ENCODE data around the gene BFAR.
"Not testable (repeated sequence)": the region's sequence is repeated elsewhere in the genome, so short reads cannot be mapped to it uniquely, and the experiment has no call there.

The BFAR gene

GRCh38 chr16:14632693-14633569 lies at the start of gene BFAR:
TSS of gene BFAR (plus strand) at chr16:14632951. CDS start at chr16:14644347, 11,396 bp downstream.
- DNase-seq = peak; percentile 96

GRCh38 chr16:14585287-14585686 lies 47.5 kb upstream of the BFAR start:
- DNase-seq = no peak

- DNase-seq = no peak
Observed at GRCh38 chr16:14586637-14587305, 46.0 kb upstream of the BFAR start.

GRCh38 chr16:14600164-14600563 lies 32.6 kb upstream of the BFAR start:
- peak; percentile 1 for DNase-seq

GRCh38 chr16:14602443-14602963 lies 30.2 kb upstream of the BFAR start:
- DNase-seq = no peak

- DNase-seq = no peak
Observed at GRCh38 chr16:14606102-14606501, 26.6 kb upstream of the BFAR start.

- no peak for DNase-seq
Observed at GRCh38 chr16:14608111-14608566, 24.6 kb upstream of the BFAR start.

- DNase-seq = no peak
Observed at GRCh38 chr16:14608604-14609003, 24.1 kb upstream of the BFAR start.

GRCh38 chr16:14609716-14610115 lies 23.0 kb upstream of the BFAR start:
- no peak for DNase-seq

- DNase-seq = no peak
Observed at GRCh38 chr16:14611660-14612059, 21.1 kb upstream of the BFAR start.

GRCh38 chr16:14613991-14614390 lies 18.8 kb upstream of the BFAR start:
- DNase-seq = no peak

GRCh38 chr16:14616280-14616679 lies 16.5 kb upstream of the BFAR start:
- DNase-seq = no peak

GRCh38 chr16:14618566-14618965 lies 14.2 kb upstream of the BFAR start:
- no peak for DNase-seq

- DNase-seq = no peak
Observed at GRCh38 chr16:14627078-14627477, 5.7 kb upstream of the BFAR start.

- no peak for DNase-seq
Observed at GRCh38 chr16:14628806-14629611, 3.7 kb upstream of the BFAR start.

GRCh38 chr16:14629612-14629918 lies 3.2 kb upstream of the BFAR start:
- DNase-seq = no peak

- peak; percentile 98 for DNase-seq
Observed at GRCh38 chr16:14629919-14630619, 2.7 kb upstream of the BFAR start, which contains the start of gene PARN. TSS of gene PARN (minus strand) at chr16:14630260. CDS start at chr16:14630125, 135 bp downstream.

- DNase-seq = not testable (repeated sequence)
Observed at GRCh38 chr16:14630620-14631330, 2.0 kb upstream of the BFAR start.

GRCh38 chr16:14634389-14634725 lies 1.6 kb downstream of the BFAR start:
- DNase-seq = no peak

- DNase-seq = no peak
Observed at GRCh38 chr16:14635395-14636165, 2.8 kb downstream of the BFAR start.

All from retina (tissue), 1 donor.